ENCODE results near the gene PPP3CA. TPM values are rescaled to one million over a fixed set of nuclear protein-coding genes. Genes with fewer than 3 reads are reported as not detected.

Gene PPP3CA
- total RNA-seq, 1 experiment from 2014 or later = 129 TPM

GRCh38 chr4:101033986-101034385 is 313.3 kb downstream of the PPP3CA start:
- Histone ChIP-seq H3K9me3 (ENCODE audit: low read depth, low read length, poor library complexity, severe bottlenecking) (no peaks in the 10 kb centered on the region), H3K27me3 (replicated peaks; ENCODE audit: insufficient read depth, low read depth, low read length, poor library complexity) (no peaks in the 10 kb centered on the region), H3K4me1 (ENCODE audit: insufficient read depth, low read length, poor library complexity, severe bottlenecking) (peaks cover 31% of the 10 kb centered on the region), H3K36me3 (ENCODE audit: insufficient read depth, low read length, poor library complexity, severe bottlenecking) (peaks cover 7% of the 10 kb centered on the region), H3K4me3 (ENCODE audit: low read depth, low read length, poor library complexity, severe bottlenecking) (no peak overlapping the region), H3K27ac (ENCODE audit: low read depth, low read length, poor library complexity, severe bottlenecking) (no peak overlapping the region)
- intact Hi-C loops (cut with micrococcal nuclease; ENCODE audit: unreplicated experiment) = loop anchor here (10.0 kb wide), 1 partner anchor 701 kb away; no protein-coding TSS in a partner anchor
- BruUV-seq (replicated peaks) = no TSS peak
- DNase-seq (ENCODE audit: low spot score) = no peak
- POLR2A ChIA-PET (ENCODE audit: low non-redundant PET) = no interaction called here
- TF ChIP-seq CTCF (conservative IDR thresholded peaks at IDR 0.05; ENCODE audit: low read depth, low read length) (peak; percentile 36), EZH2 (IDR thresholded peaks at IDR 0.05; ENCODE audit: borderline replicate concordance, low read depth, low read length, poor library complexity, severe bottlenecking) (no peak)
- CTCF ChIA-PET = no interaction called here

DNA sequence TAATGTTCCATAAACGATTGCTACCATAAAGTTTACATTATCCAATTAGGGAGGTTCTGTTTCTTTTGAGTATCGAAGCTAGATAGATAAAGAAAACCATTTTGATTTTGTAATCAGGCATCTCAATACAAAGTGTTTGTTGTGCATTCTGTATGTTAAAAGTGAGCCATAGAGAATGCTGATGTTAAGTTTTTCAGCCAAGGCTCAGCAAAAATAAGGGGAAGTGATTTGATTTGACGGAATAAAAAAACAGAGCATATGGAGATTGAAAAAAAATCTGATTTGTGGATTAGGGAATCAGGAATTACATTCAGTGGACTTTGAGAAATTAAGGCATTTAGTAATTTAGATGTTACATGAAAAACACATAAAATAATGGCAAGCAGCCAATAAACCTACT is 314.8 kb downstream of the PPP3CA start:
- intact Hi-C loops (cut with micrococcal nuclease; ENCODE audit: unreplicated experiment) = loop anchor here (10.0 kb wide), 1 partner anchor 702 kb away; no protein-coding TSS in a partner anchor

DNA sequence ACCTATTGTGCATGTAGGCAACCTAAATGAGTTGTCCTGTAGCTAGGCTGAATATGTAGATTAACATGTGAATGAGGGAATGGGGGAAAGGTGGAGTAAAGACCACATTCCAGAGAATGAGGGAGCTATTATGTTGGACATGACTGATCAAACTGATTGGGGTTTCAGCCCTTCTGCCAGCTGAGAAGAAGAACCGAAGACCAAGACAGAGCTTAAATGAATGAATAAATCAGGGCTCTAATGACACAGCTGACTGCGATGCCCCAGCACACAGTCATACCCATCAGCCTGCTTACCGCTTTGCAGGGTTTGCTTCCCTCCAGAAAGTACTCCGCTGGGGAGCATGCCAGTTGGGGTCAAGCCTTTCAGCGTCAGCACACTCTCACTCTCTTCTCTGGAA is 315.4 kb downstream of the PPP3CA start:
- POLR2A ChIA-PET (ENCODE audit: low non-redundant PET) = no interaction called here
- Histone ChIP-seq H3K9me3 (ENCODE audit: low read depth, low read length, poor library complexity, severe bottlenecking) (no peaks in the 10 kb centered on the region), H3K27me3 (replicated peaks; ENCODE audit: insufficient read depth, low read depth, low read length, poor library complexity) (no peaks in the 10 kb centered on the region), H3K4me3 (ENCODE audit: low read depth, low read length, poor library complexity, severe bottlenecking) (no peak overlapping the region), H3K4me1 (ENCODE audit: insufficient read depth, low read length, poor library complexity, severe bottlenecking) (peaks cover 22% of the 10 kb centered on the region), H3K36me3 (ENCODE audit: insufficient read depth, low read length, poor library complexity, severe bottlenecking) (peaks cover 7% of the 10 kb centered on the region), H3K27ac (ENCODE audit: low read depth, low read length, poor library complexity, severe bottlenecking) (no peak overlapping the region)
- TF ChIP-seq CTCF (conservative IDR thresholded peaks at IDR 0.05; ENCODE audit: low read depth, low read length) (no peak), EZH2 (IDR thresholded peaks at IDR 0.05; ENCODE audit: borderline replicate concordance, low read depth, low read length, poor library complexity, severe bottlenecking) (no peak)
- CTCF ChIA-PET = no interaction called here
- intact Hi-C loops (cut with micrococcal nuclease; ENCODE audit: unreplicated experiment) = loop anchor here (10.0 kb wide), 1 partner anchor 703 kb away; no protein-coding TSS in a partner anchor
- no TSS peak for BruUV-seq (replicated peaks)
- DNase-seq (ENCODE audit: low spot score) = no peak

More for the DNA sequence above, 314.8 kb downstream of the PPP3CA start:
- H3K27me3 ChIP-seq (replicated peaks; ENCODE audit: insufficient read depth, low read depth, low read length, poor library complexity) = no peaks in the 10 kb centered on the region
- ChIA-PET CTCF (no interaction called here), POLR2A (ENCODE audit: low non-redundant PET) (no interaction called here)
- DNase-seq (ENCODE audit: low spot score) = no peak
- BruUV-seq (replicated peaks) = no TSS peak
- no peak overlapping the region for H3K27ac ChIP-seq (ENCODE audit: low read depth, low read length, poor library complexity, severe bottlenecking)
- H3K9me3 ChIP-seq (ENCODE audit: low read depth, low read length, poor library complexity, severe bottlenecking) = no peaks in the 10 kb centered on the region
- TF ChIP-seq CTCF (conservative IDR thresholded peaks at IDR 0.05; ENCODE audit: low read depth, low read length) = no peak
- TF ChIP-seq EZH2 (IDR thresholded peaks at IDR 0.05; ENCODE audit: borderline replicate concordance, low read depth, low read length, poor library complexity, severe bottlenecking) = no peak
- peaks cover 7% of the 10 kb centered on the region for H3K36me3 ChIP-seq (ENCODE audit: insufficient read depth, low read length, poor library complexity, severe bottlenecking)
- H3K4me1 ChIP-seq (ENCODE audit: insufficient read depth, low read length, poor library complexity, severe bottlenecking) = peaks cover 27% of the 10 kb centered on the region
- H3K4me3 ChIP-seq (ENCODE audit: low read depth, low read length, poor library complexity, severe bottlenecking) = no peak overlapping the region

Data from A673 (cell line).